Measurements from ENCODE around the gene ST6GALNAC6. TPM values are rescaled to one million over a fixed set of nuclear protein-coding genes. Genes with fewer than 3 reads are reported as not detected.

Gene ST6GALNAC6
- polyA plus RNA-seq, 1 donor from 2014 or later, result 38.9 TPM

GRCh38 chr9:127857278-127857677, 42.1 kb downstream of the ST6GALNAC6 start:
- peaks cover 2% of the 10 kb centered on the region for H3K27me3 Mint-ChIP-seq
- H3K36me3 Mint-ChIP-seq, result no peaks in the 10 kb centered on the region
- no peak overlapping the region for H3K27ac Mint-ChIP-seq
- H3K4me1 Mint-ChIP-seq, result peaks cover 14 to 23% (median 18%) of the 10 kb centered on the region in 3 donors
- peaks cover 0 to 2% (median 0%) of the 10 kb centered on the region in 3 donors for H3K9me3 Mint-ChIP-seq
- no peak overlapping the region for H3K4me3 Mint-ChIP-seq

GRCh38 chr9:127856729-127857116, 42.7 kb downstream of the ST6GALNAC6 start:
- H3K27me3 Mint-ChIP-seq, result peaks cover 2% of the 10 kb centered on the region
- H3K27ac Mint-ChIP-seq, result no peak overlapping the region
- H3K36me3 Mint-ChIP-seq, result no peaks in the 10 kb centered on the region
- peaks cover 16 to 21% (median 17%) of the 10 kb centered on the region in 3 donors for H3K4me1 Mint-ChIP-seq
- H3K4me3 Mint-ChIP-seq, result no peak overlapping the region
- peaks cover 0 to 2% (median 0%) of the 10 kb centered on the region in 3 donors for H3K9me3 Mint-ChIP-seq

DNA sequence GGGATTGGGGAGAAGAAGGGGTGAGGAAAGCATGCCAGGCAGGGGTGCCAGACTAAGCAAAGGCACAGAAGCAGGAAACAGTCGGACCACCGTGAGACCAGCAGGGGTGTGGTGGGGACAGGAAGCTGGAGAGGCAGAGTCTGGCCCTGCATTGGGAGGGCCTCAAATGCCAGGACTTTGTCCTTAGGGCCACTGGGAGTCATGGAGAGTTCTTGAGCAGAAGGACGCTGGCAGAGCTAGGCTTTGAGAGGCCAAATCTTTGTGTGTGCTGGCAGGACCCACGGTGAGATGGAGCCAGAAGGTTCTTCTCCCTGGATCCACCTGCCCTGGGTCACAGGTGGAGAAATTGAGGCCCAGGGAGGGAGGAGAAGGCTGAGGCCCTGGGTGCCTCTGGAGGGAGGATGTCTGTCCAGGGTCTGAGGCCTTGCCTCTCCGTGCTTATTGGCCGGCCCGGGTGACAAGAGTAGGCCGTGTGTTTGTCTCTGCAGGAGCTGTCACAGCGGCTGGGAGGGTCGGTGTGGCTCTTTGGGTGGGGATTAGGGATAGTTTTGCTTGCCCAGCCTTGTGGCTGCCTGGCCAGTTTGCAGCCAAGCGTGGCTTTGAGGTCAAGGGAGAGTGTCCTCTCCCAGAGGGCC, 43.2 kb downstream of the ST6GALNAC6 start:
- H3K4me3 Mint-ChIP-seq, result no peak overlapping the region
- H3K27me3 Mint-ChIP-seq, result peaks cover 2% of the 10 kb centered on the region
- peak overlapping the region in 1 of 3 donors; percentile 60 for H3K27ac Mint-ChIP-seq

GRCh38 chr9:127855522-127855921, 43.9 kb downstream of the ST6GALNAC6 start:
- Mint-ChIP-seq H3K27me3 (peaks cover 2% of the 10 kb centered on the region), H3K4me1 (peaks cover 6 to 11% (median 9%) of the 10 kb centered on the region in 3 donors), H3K9me3 (peaks cover 0 to 2% (median 0%) of the 10 kb centered on the region in 3 donors), H3K27ac (peak overlapping the region in 1 of 3 donors; percentile 60), H3K4me3 (no peak overlapping the region), H3K36me3 (no peaks in the 10 kb centered on the region)

More for the DNA sequence above, 43.2 kb downstream of the ST6GALNAC6 start:
- Mint-ChIP-seq H3K36me3 (no peaks in the 10 kb centered on the region), H3K9me3 (peaks cover 0 to 2% (median 0%) of the 10 kb centered on the region in 3 donors), H3K4me1 (peaks cover 11 to 16% (median 13%) of the 10 kb centered on the region in 3 donors)

GRCh38 chr9:127854960-127855359, 44.4 kb downstream of the ST6GALNAC6 start:
- H3K9me3 Mint-ChIP-seq, result peaks cover 0 to 2% (median 0%) of the 10 kb centered on the region in 3 donors
- H3K27me3 Mint-ChIP-seq, result peaks cover 2% of the 10 kb centered on the region
- H3K4me3 Mint-ChIP-seq, result no peak overlapping the region
- H3K36me3 Mint-ChIP-seq, result no peaks in the 10 kb centered on the region
- H3K4me1 Mint-ChIP-seq, result peaks cover 4 to 11% (median 9%) of the 10 kb centered on the region in 3 donors
- peak overlapping the region in 2 of 3 donors; percentile 60 to 80 for H3K27ac Mint-ChIP-seq

DNA sequence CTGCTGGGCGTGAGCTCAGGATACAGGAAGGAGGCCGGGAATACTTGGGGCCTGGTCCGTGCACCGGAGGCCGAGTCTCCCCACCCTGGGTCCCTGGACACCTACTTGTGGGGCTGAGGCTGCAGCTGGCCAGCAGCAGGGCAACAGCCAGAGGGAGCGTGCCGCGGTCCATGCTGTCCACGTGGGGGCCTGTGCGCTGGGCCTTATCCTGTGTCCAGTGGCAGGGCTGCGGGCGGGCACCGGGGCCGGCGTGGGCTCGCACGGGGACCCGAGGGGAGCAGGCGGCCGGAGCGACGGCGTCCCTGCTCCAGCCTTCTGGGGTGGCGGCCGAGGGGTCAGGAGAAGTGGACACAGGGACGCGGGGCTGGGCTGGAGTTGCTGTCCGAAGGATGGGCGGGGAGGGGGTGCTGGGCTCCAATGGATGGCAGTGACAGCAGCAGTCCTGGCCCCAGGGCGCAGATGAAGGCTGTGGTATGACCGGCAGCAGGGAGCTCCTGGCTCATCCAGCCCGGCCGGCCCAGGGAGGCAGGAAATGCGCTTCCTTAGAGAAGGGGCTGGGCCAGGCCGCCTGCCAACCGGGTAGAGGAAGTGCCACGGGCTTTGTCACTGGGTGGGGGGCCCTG, 45.1 kb downstream of the ST6GALNAC6 start, which contains the start of gene ENG:
Gene ENG, minus strand, starts transcription at position 475 of the 623 bp plus-strand sequence. Its CDS starts 303 bp downstream, at position 172.
- H3K9me3 Mint-ChIP-seq, result peaks cover 0 to 3% (median 2%) of the 10 kb centered on the region in 3 donors
- H3K36me3 Mint-ChIP-seq, result no peaks in the 10 kb centered on the region
- peaks cover 2% of the 10 kb centered on the region for H3K27me3 Mint-ChIP-seq
- H3K4me3 Mint-ChIP-seq, result peak within 1 kb of the TSS; percentile 73 to 92 (median 80)
- H3K27ac Mint-ChIP-seq, result peak within 1 kb of the TSS in 2 of 3 donors; percentile 80 to 82
- peaks cover 4 to 11% (median 9%) of the 10 kb centered on the region in 3 donors for H3K4me1 Mint-ChIP-seq

DNA sequence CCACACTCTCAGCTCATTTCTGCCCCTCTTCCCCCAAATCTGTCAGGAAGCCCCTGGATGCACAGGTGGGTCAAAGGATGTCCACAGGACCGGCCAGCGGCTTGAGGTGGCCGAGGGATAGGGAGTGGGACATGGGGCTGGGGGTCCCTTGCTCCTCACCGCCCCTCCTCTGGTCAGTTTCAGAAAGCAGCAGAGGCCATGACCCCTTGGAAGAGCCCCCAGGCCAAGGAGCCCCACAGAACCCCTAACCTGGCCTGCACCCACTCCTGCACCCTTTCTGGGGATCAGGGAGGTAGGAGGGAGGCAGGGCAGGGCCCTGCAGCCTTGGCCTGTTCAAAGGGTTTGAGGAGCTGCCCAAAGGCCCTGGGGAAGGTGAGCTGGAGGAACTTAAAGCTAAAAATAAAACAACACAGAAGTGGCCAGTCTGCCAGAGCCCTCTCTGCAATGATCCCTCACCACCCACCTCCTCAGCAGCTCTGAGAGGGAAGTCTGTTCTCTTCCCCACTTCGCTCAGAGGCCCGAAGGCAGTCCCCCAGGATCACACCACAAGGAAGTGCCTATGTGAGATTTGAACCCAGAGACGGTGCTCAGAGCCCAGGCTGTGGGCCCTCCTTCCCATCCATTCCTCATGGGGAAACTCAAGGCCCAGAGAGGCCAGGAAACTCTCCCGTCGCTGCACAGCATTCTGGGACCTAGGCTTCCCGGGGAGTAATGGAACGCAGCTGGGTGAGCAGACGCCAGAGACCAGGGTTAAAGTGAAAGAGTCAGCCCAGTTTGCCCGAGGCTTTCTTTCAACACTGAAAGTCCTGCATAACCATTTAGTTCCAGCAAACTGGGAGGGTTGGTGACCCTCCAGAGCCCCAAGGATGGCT, 45.9 kb downstream of the ST6GALNAC6 start:
- Mint-ChIP-seq H3K4me1 (peaks cover 4 to 11% (median 5%) of the 10 kb centered on the region in 3 donors), H3K27me3 (peaks cover 2% of the 10 kb centered on the region), H3K27ac (peak overlapping the region in 1 of 3 donors; percentile 82), H3K4me3 (peak overlapping the region; percentile 73 to 92 (median 80)), H3K36me3 (peaks cover 3% of the 10 kb centered on the region), H3K9me3 (peaks cover 0 to 8% (median 5%) of the 10 kb centered on the region in 3 donors)

DNA sequence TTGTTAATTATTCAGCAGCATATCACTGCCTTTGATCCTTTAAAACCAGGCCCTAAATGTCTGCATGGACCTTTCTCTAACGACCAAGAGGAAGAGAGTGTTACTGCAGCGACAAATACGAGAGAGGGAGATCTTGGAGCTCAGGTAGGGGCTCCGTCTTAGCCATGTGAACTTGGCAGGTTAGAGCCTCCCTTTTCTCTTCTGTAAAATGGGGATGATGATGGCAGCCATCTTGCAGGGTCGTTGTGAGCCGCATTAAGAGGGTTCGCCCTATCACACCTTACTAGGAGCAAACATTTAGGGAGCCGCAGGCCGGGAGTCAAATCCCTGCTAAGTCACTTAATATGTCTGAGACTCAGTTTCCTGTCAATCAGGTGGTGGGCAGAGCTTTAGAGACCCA, 46.6 kb downstream of the ST6GALNAC6 start:
- Mint-ChIP-seq H3K27ac (no peak overlapping the region), H3K27me3 (peaks cover 2% of the 10 kb centered on the region), H3K36me3 (peaks cover 3% of the 10 kb centered on the region), H3K9me3 (peaks cover 0 to 8% (median 5%) of the 10 kb centered on the region in 3 donors), H3K4me3 (peak overlapping the region in 1 of 4 donors; percentile 57), H3K4me1 (peaks cover 2 to 11% (median 5%) of the 10 kb centered on the region in 3 donors)

GRCh38 chr9:127850286-127850830, 49.0 kb downstream of the ST6GALNAC6 start:
- Mint-ChIP-seq H3K9me3 (peaks cover 0 to 8% (median 5%) of the 10 kb centered on the region in 3 donors), H3K4me1 (peaks cover 2 to 11% (median 5%) of the 10 kb centered on the region in 3 donors), H3K27ac (no peak overlapping the region), H3K27me3 (no peaks in the 10 kb centered on the region), H3K36me3 (peaks cover 3% of the 10 kb centered on the region), H3K4me3 (no peak overlapping the region)

DNA sequence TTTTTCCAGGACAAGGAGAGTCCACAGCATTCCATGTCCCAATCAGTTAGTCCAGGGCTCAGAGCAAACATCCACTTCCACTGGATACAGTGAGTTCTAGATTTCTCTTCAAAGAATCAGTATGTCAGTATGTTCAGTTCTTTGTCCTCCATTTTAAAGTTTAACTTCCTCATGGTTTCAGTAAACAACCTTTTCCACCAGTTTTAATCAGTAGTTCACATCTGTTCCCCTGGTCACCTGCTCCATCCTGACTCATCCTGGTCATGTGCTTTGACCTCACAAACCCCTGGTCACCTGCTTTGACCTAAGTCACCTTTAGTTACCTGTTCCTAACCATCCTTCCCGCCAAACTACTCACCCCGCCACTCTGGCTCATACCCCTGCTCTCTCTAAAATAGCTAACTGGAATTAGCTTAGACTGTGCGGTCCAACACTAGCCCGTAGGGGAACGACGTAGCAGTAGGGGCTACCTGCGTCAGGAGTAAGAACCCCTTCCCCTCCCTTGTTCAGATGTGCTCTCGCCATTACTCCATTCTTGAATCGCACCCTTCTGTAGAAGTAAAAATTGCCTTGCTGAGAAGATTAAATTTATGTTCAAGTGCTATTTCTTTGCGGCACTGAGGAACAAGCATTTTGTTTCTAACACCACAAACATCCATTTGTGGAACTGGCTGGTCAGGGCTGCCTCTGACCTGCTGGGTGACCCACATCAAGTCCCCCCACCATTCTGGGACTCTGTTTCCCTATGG, 50.5 kb downstream of the ST6GALNAC6 start:
- H3K36me3 Mint-ChIP-seq, result peaks cover 3% of the 10 kb centered on the region
- H3K4me1 Mint-ChIP-seq, result peaks cover 2 to 11% (median 5%) of the 10 kb centered on the region in 3 donors
- H3K4me3 Mint-ChIP-seq, result no peak overlapping the region
- no peaks in the 10 kb centered on the region for H3K27me3 Mint-ChIP-seq
- H3K9me3 Mint-ChIP-seq, result peaks cover 0 to 8% (median 5%) of the 10 kb centered on the region in 3 donors
- no peak overlapping the region for H3K27ac Mint-ChIP-seq

DNA sequence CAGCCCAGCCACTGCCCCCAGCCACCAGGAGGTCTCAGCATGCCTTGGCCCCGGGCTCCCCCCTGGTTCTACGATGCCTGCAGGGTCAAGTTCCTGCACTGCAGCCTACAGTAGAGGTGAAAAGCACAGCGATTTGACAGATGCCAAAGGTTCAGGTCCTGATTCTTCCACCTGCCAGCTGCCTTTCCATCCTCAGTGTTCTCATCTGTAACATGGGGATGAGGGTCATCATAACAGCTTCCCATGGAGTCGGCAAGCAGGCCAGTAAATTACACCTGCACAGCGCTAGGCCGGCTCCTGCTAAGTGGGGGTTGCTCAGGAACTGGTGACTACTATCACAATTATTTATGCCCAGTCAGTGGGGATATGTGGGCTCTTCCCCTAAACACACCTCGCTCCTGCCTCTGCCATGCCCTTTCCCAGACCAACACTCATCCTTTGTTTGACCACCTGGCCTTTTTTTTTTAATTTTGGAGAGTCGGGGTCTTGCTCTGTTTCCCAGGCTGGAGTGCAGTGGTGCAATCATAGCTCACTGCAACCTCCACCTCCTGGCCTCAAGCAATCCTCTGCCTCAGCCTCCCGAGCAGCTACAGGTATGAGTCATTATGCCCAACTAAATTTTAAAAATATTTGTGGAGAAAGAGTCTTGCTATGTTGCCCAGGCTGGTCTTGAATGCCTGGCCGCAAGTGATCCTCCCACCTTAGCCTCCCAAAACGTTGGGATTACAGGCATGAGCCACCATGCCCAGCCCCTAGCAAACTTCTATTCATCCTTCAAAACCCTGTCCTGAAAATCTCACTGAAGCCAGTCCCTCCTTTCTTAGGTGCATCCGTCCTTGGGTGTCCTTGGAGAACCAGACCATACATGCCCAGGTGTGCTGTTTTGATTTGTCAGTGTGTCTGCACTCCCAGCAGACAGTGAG, 51.3 kb downstream of the ST6GALNAC6 start:
- H3K27ac Mint-ChIP-seq, result no peak overlapping the region

GRCh38 chr9:127847178-127847510, 52.3 kb downstream of the ST6GALNAC6 start:
- peaks cover 0 to 5% (median 3%) of the 10 kb centered on the region in 3 donors for H3K4me1 Mint-ChIP-seq
- no peaks in the 10 kb centered on the region for H3K27me3 Mint-ChIP-seq
- H3K27ac Mint-ChIP-seq, result no peak overlapping the region
- no peak overlapping the region for H3K4me3 Mint-ChIP-seq
- H3K9me3 Mint-ChIP-seq, result peaks cover 0 to 8% (median 5%) of the 10 kb centered on the region in 3 donors
- peaks cover 3% of the 10 kb centered on the region for H3K36me3 Mint-ChIP-seq

More for the DNA sequence above, 51.3 kb downstream of the ST6GALNAC6 start:
- Mint-ChIP-seq H3K27me3 (no peaks in the 10 kb centered on the region), H3K4me3 (no peak overlapping the region), H3K36me3 (peaks cover 3% of the 10 kb centered on the region), H3K9me3 (peaks cover 0 to 8% (median 5%) of the 10 kb centered on the region in 3 donors), H3K4me1 (peaks cover 0 to 11% (median 5%) of the 10 kb centered on the region in 3 donors)

Measured in IgD-negative memory B cell (primary cell).